H1 (cell line): ENCODE data around the gene SLC6A20. TPM values are rescaled to one million over a fixed set of nuclear protein-coding genes. Genes with fewer than 3 reads are reported as not detected.
A peak's percentile ranks its signal among the peaks of the same experiment; 100 is the strongest.

Experiments used
- ASH2L ChIP-seq: fragments of 200-600, 300-600 bp; sonication (generic); IDR thresholded peaks from one replicate; pipeline ENCODE4 v1.7.1; 2017; ENCODE audit warnings: low read length
- KDM1A ChIP-seq: fragments of 200-600, 300-600 bp; sonication (generic); IDR thresholded peaks from 2 replicates; pipeline ENCODE4 v1.7.1; 2016; ENCODE audit warnings: mild to moderate bottlenecking, low read length, borderline replicate concordance
- KDM4A ChIP-seq: IDR thresholded peaks from one replicate; pipeline ENCODE4 v1.7.1; 2012; ENCODE audit warnings: low read depth, mild to moderate bottlenecking, moderate library complexity, low read length, inconsistent platforms; ENCODE audit not compliant: severe bottlenecking
- MAFK ChIP-seq: IDR thresholded peaks from 2 replicates; pipeline ENCODE4 v1.6.1; 2012; ENCODE audit warnings: low read depth, mild to moderate bottlenecking, improper control_type of control experiment, low read length
- SUZ12 ChIP-seq: fragments of 200-600 bp; sonication (generic); IDR thresholded peaks from 2 replicates; pipeline ENCODE4 v1.6.1; 2012; ENCODE audit warnings: mild to moderate bottlenecking, inconsistent platforms, low read length, moderate library complexity, mixed read lengths
- TBP ChIP-seq: IDR thresholded peaks from 2 replicates; pipeline ENCODE4 v1.6.1; 2011; ENCODE audit warnings: low read depth, low read length, improper control_type of control experiment
- polyA plus RNA-seq, 7 experiments: library from polyadenylated mRNA; depleted of rRNA in 3 of 7; stranded (reverse) in 5 of 7; unstranded in 2 of 7; fragments of >200 nt in 5 of 7; fragments of 200-250 nt in 2 of 7; gene quantifications; 1 replicate in 5 of 7; 2 replicates in 1 of 7; 4 replicates in 1 of 7; pipeline versions ENCODE4 v1.2.1 to v1.2.3, GENCODE V29; 2011 to 2013; ENCODE audit warnings: missing spikeins in 2 of 7, mixed read lengths in 2 of 7
- total RNA-seq: library from RNA; stranded (reverse); fragmentation: NEBNext Ultra II Directional; extraction: Animal tissue kit (Norgen Biotek cat#: 25700); gene quantifications from 2 replicates; pipeline ENCODE4 v1.2.1, GENCODE V29; 2021

SLC6A20 gene
- total and polyA plus RNA-seq, 2 of the 8 experiments (the other 6 are each of a cell fraction or from before 2014, with no cell fraction given), result 0.05 TPM; not detected in 1

- peak; percentile 65 for TF ChIP-seq ASH2L
- TF ChIP-seq KDM1A, result peak; percentile 98
- TF ChIP-seq KDM4A, result peak; percentile 93
- 0 out of 2 replicates have a peak, but pooled peaks have one; percentile 8 for TF ChIP-seq TBP
- TF ChIP-seq MAFK, result no peak
- peak; percentile 57 for TF ChIP-seq SUZ12
- TF ChIP-seq, all 59 proteins: peak for 10
Observed at GRCh38 chr3:45795882-45796765, at the start of gene SLC6A20 (continued).
